H1 (cell line): Measurements from ENCODE around the gene ZSWIM6. TPM values are rescaled to one million over a fixed set of nuclear protein-coding genes. Genes with fewer than 3 reads are reported as not detected.

ENCODE experiments used
- CTCF ChIA-PET: fragments of 300-600 bp; sonication (Branson Sonifier 250); formaldehyde crosslinking; loops from one replicate; lab custom pipeline; 2021; ENCODE audit not compliant: partially characterized antibody; lab: Charles Lee
- POLR2A ChIA-PET: fragments of 300-600 bp; sonication (Branson Sonifier 250); formaldehyde crosslinking; loops from one replicate; lab custom pipeline; 2021; ENCODE audit warnings: inconsistent platforms; ENCODE audit not compliant: partially characterized antibody; lab: Charles Lee
- DNase-seq, 2 experiments: peaks; one replicate each; pipeline versions ENCODE4 v3.0.0 to v3.0.0-alpha.2; 2010 to 2022; ENCODE audit warnings: low spot score in 2 of 2, low read depth in 1 of 2, mixed read lengths in 1 of 2
- FAIRE-seq: peaks from 2 replicates; lab custom pipeline; 2011; peaks lifted over from hg19 to GRCh38; lab: Jason Lieb, UNC
- H2AFZ ChIP-seq: 2 replicates; pipeline ENCODE4 v1.8.1; 2012; ENCODE audit warnings: low read length, inconsistent platforms
- H2AK5ac ChIP-seq: 2 replicates; pipeline ENCODE4 v1.6.1; 2013; ENCODE audit warnings: low read depth, low read length
- H2BK120ac ChIP-seq: replicated peaks from 2 replicates; pipeline ENCODE3; 2013; ENCODE audit warnings: low read depth, low read length, inconsistent platforms
- H2BK12ac ChIP-seq: 2 replicates; pipeline ENCODE4 v1.6.1; 2013; ENCODE audit warnings: low read depth, low read length
- H2BK15ac ChIP-seq: 2 replicates; pipeline ENCODE4 v1.6.1; 2013; ENCODE audit warnings: low read length
- H2BK20ac ChIP-seq: 2 replicates; pipeline ENCODE4 v1.6.1; 2013; ENCODE audit warnings: low read length
- H2BK5ac ChIP-seq: 2 replicates; pipeline ENCODE4 v1.6.1; 2013; ENCODE audit warnings: low read depth, low read length
- H3K14ac ChIP-seq: 2 replicates; pipeline ENCODE4 v1.6.1; 2013; ENCODE audit warnings: inconsistent platforms; ENCODE audit not compliant: insufficient read length
- H3K18ac ChIP-seq: 2 replicates; pipeline ENCODE4 v1.6.1; 2013; ENCODE audit warnings: low read length; ENCODE audit errors: extremely low read depth
- H3K23ac ChIP-seq: 2 replicates; pipeline ENCODE4 v1.6.1; 2013; ENCODE audit warnings: inconsistent platforms; ENCODE audit not compliant: insufficient read length
- H3K23me2 ChIP-seq: 2 replicates; pipeline ENCODE4 v1.6.1; 2013; ENCODE audit warnings: low read depth, low read length
- H3K27ac ChIP-seq: 2 replicates; pipeline ENCODE4 v1.6.1; 2011; ENCODE audit warnings: low read depth, low read length, inconsistent platforms
- H3K27me3 ChIP-seq, 4 experiments: replicated peaks in 1 of 4; 1 replicate in 1 of 4; 2 replicates in 3 of 4; pipeline versions ENCODE4 v1.6.1 to v1.8.1; 2011 to 2013; ENCODE audit warnings: low read length in 3 of 4, mild to moderate bottlenecking in 3 of 4, inconsistent platforms in 2 of 4, mixed read lengths in 2 of 4, moderate library complexity in 1 of 4; ENCODE audit not compliant: control insufficient read depth in 3 of 4, insufficient read depth in 3 of 4; ENCODE audit errors: extremely low read depth in 1 of 4
- H3K36me3 ChIP-seq, 4 experiments: 2 replicates each; pipeline versions ENCODE4 v1.6.1 to v1.8.1; 2011 to 2013; ENCODE audit warnings: mild to moderate bottlenecking in 4 of 4, low read length in 3 of 4, moderate library complexity in 2 of 4, control low read depth in 1 of 4, inconsistent platforms in 1 of 4; ENCODE audit not compliant: insufficient read depth in 4 of 4, control insufficient read depth in 2 of 4
- H3K4ac ChIP-seq: replicated peaks from 2 replicates; pipeline ENCODE3; 2013; ENCODE audit warnings: low read length, low read depth, mixed read lengths, inconsistent platforms; ENCODE audit not compliant: insufficient read length
- H3K4me1 ChIP-seq, 4 experiments: replicated peaks in 1 of 4; 1 replicate in 1 of 4; 2 replicates in 3 of 4; pipeline versions ENCODE4 v1.6.1 to v1.8.1; 2011 to 2013; ENCODE audit warnings: low read length in 3 of 4, inconsistent platforms in 2 of 4, mixed read lengths in 1 of 4; ENCODE audit not compliant: insufficient read depth in 4 of 4, control insufficient read depth in 3 of 4
- H3K4me2 ChIP-seq, 2 experiments: 2 replicates each; pipeline versions ENCODE4 v1.6.1 to v1.8.1; 2011 to 2013; ENCODE audit warnings: low read depth in 2 of 2, low read length in 2 of 2, control low read depth in 1 of 2, inconsistent platforms in 1 of 2, mild to moderate bottlenecking in 1 of 2; ENCODE audit not compliant: insufficient read depth in 1 of 2
- H3K4me3 ChIP-seq, 4 experiments: fragments of 200-600, 300-600 bp in 1 of 4; sonication (generic), shearing (Covaris generic), sonication (Bioruptor Twin) in 1 of 4; 2 replicates each; pipeline versions ENCODE4 v1.5.1 to v1.8.1; 2011 to 2016; ENCODE audit warnings: low read length in 4 of 4, low read depth in 3 of 4, control low read depth in 2 of 4, inconsistent platforms in 2 of 4, mild to moderate bottlenecking in 2 of 4, mixed read lengths in 1 of 4, moderate library complexity in 1 of 4; ENCODE audit not compliant: insufficient read depth in 2 of 4; ENCODE audit errors: extremely low read depth in 1 of 4
- H3K56ac ChIP-seq: replicated peaks from 2 replicates; pipeline ENCODE3; 2013; ENCODE audit warnings: low read depth, mild to moderate bottlenecking, mixed read lengths, low read length, inconsistent platforms; ENCODE audit not compliant: insufficient read length
- H3K79me1 ChIP-seq: 2 replicates; pipeline ENCODE4 v1.6.1; 2013; ENCODE audit warnings: low read depth, low read length, control low read depth
- H3K79me2 ChIP-seq, 2 experiments: 2 replicates each; pipeline versions ENCODE4 v1.6.1 to v1.8.1; 2012 to 2013; ENCODE audit warnings: low read length in 2 of 2, mild to moderate bottlenecking in 2 of 2, inconsistent platforms in 1 of 2; ENCODE audit not compliant: insufficient read depth in 2 of 2, control insufficient read depth in 1 of 2
- H3K9ac ChIP-seq, 4 experiments: replicated peaks in 1 of 4; 1 replicate in 1 of 4; 2 replicates in 3 of 4; pipeline versions ENCODE4 v1.6.1 to v1.8.1; 2011 to 2013; ENCODE audit warnings: low read depth in 3 of 4, low read length in 3 of 4, control low read depth in 2 of 4, mild to moderate bottlenecking in 2 of 4, moderate library complexity in 2 of 4, inconsistent platforms in 1 of 4; ENCODE audit errors: extremely low read depth in 1 of 4
- H3K9me3 ChIP-seq, 2 experiments: 2 replicates each; pipeline versions ENCODE4 v1.6.1 to v1.8.1; 2012 to 2013; ENCODE audit warnings: mild to moderate bottlenecking in 2 of 2, moderate library complexity in 2 of 2, control low read depth in 1 of 2, inconsistent platforms in 1 of 2, low read depth in 1 of 2, low read length in 1 of 2, mixed read lengths in 1 of 2; ENCODE audit not compliant: insufficient read depth in 2 of 2
- H4K20me1 ChIP-seq, 2 experiments: replicated peaks in 1 of 2; 2 replicates each; pipeline versions ENCODE3 to v1.8.1; 2011 to 2013; ENCODE audit warnings: inconsistent platforms in 2 of 2, low read length in 2 of 2, mild to moderate bottlenecking in 1 of 2; ENCODE audit not compliant: insufficient read depth in 2 of 2, control insufficient read depth in 1 of 2
- H4K5ac ChIP-seq: 2 replicates; pipeline ENCODE4 v1.6.1; 2013; ENCODE audit warnings: low read length, low read depth, mixed read lengths, inconsistent platforms; ENCODE audit not compliant: insufficient read length
- H4K8ac ChIP-seq: 2 replicates; pipeline ENCODE4 v1.8.0; 2013; ENCODE audit warnings: mild to moderate bottlenecking, moderate library complexity, low read length, inconsistent platforms; ENCODE audit not compliant: insufficient read depth; ENCODE audit errors: extremely low read depth
- H4K91ac ChIP-seq: replicated peaks from 2 replicates; pipeline ENCODE3; 2013; ENCODE audit warnings: low read length, mixed read lengths, inconsistent platforms; ENCODE audit not compliant: insufficient read length
- WGBS, 2 experiments: shearing (Covaris generic) in 1 of 2; methylation state at CpG; one replicate each; pipeline versions ENCODE4 v1.1.6 to v1.1.7; 2013 to 2015; ENCODE audit warnings: low lambda C conversion rate in 2 of 2, mixed read lengths in 2 of 2, inconsistent platforms in 1 of 2, low coverage in 1 of 2, missing lambda C conversion rate in 1 of 2; ENCODE audit not compliant: insufficient replicate concordance in 2 of 2, insufficient coverage in 1 of 2, insufficient read length in 1 of 2; ENCODE audit errors: extremely low coverage in 1 of 2, missing lambda C conversion rate in 1 of 2; 5-methylcytosine and 5-hydroxymethylcytosine counted together
- polyA plus RNA-seq, 7 experiments: library from polyadenylated mRNA; depleted of rRNA in 3 of 7; stranded (reverse) in 5 of 7; unstranded in 2 of 7; fragments of >200 nt in 5 of 7; fragments of 200-250 nt in 2 of 7; gene quantifications; 1 replicate in 5 of 7; 2 replicates in 1 of 7; 4 replicates in 1 of 7; pipeline versions ENCODE4 v1.2.1 to v1.2.3, GENCODE V29; 2011 to 2013; ENCODE audit warnings: missing spikeins in 2 of 7, mixed read lengths in 2 of 7
- total RNA-seq: library from RNA; stranded (reverse); fragmentation: NEBNext Ultra II Directional; extraction: Animal tissue kit (Norgen Biotek cat#: 25700); gene quantifications from 2 replicates; pipeline ENCODE4 v1.2.1, GENCODE V29; 2021
- TF ChIP-seq, protein P1 (sequence below): IDR thresholded peaks from 2 replicates; pipeline ENCODE4 v1.6.1; 2012; ENCODE audit warnings: inconsistent platforms

The ZSWIM6 gene
- total and polyA plus RNA-seq, 2 of the 8 experiments (the other 6 are each of a cell fraction or from before 2014, with no cell fraction given) = 7.9 to 12.4 TPM

DNA sequence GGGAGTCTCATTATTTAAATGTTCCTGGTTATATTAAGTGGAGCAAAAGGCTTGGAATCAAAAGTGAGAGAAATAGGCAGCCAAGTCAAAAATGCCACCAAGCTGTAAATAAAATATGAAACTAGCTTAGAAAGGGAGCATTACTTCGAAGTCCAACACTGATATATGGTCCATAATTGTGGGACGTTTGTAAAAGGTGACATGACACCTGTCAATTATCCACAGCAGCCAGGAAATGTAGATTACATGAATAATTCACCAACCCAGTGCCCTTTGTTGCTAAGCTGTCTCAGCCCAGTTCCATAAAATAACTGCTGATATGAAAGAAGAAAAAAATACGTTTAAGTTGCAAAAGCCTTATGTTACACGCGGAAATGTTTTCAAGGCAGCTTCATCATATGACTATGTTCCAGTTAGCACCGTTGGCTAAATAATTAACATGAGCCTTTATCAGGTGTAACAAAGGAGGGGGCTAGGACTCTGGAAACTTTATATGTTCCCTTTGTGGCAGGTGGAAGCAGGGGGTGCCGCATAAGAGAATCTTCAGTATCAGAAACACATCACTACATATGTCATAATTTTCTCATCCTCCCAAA lies 39.9 kb upstream of the ZSWIM6 start:
- Histone ChIP-seq H3K23ac (no peak overlapping the region), H3K56ac (no peak overlapping the region), H3K23me2 (no peaks in the 10 kb centered on the region), H2AK5ac (no peak overlapping the region), H2BK12ac (no peak overlapping the region), H4K8ac (no peak overlapping the region), H3K14ac (no peak overlapping the region), H4K5ac (no peak overlapping the region), H3K4ac (no peak overlapping the region), H4K20me1 (no peaks in the 10 kb centered on the region), H3K9me3 (no peaks in the 10 kb centered on the region), H2BK20ac (no peak overlapping the region), H3K27ac (no peak overlapping the region), H2BK5ac (no peak overlapping the region), H4K91ac (no peak overlapping the region), H3K9ac (no peak overlapping the region), H2BK120ac (no peak overlapping the region), H3K36me3 (no peaks in the 10 kb centered on the region), H3K4me3 (no peak overlapping the region), H3K27me3 (no peaks in the 10 kb centered on the region), H3K79me2 (no peaks in the 10 kb centered on the region), H2BK15ac (no peak overlapping the region), H3K79me1 (no peaks in the 10 kb centered on the region), H3K4me1 (peaks cover 0 to 3% (median 0%) of the 10 kb centered on the region in 4 experiments; a peak in 1 of 7 replicates), H3K4me2 (no peak overlapping the region), H2AFZ (no peak overlapping the region), H3K18ac (no peak overlapping the region)
- ChIA-PET CTCF (no interaction called here), POLR2A (no interaction called here)
- FAIRE-seq (no peak), DNase-seq (no peak)
- WGBS, 2 experiments = 86% methylated on average over 7 of the region's 7 CpGs; no CpG with 5 or more reads in 1 of the 2 experiments
- TF ChIP-seq, protein P1, sequence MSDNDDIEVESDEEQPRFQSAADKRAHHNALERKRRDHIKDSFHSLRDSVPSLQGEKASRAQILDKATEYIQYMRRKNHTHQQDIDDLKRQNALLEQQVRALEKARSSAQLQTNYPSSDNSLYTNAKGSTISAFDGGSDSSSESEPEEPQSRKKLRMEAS = no peak
